Measurements from ENCODE around the gene NETO2. TPM values are rescaled to one million over a fixed set of nuclear protein-coding genes. Genes with fewer than 3 reads are reported as not detected.
"Not testable (repeated sequence)": the region's sequence is repeated elsewhere in the genome, so short reads cannot be mapped to it uniquely, and the experiment has no call there.

Gene NETO2
- total and polyA plus RNA-seq, 8 donors = 9.7 to 49.9 (median 43.0) TPM

DNA sequence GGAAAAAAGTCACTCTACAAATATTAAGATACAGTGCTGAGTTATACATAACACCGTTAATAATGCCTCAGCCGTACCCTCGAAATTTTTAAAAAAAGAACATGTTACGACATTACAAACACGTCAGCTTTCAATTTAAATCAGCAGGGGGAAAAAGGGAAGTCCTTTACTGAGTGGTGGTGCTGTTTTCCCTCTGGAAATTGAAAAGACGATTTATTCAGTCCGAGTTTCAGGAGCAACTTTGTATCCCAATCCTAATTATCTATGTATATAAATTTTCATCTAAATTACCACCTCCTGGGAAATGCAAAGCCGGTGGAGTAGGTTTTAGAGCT lies 1.3 kb downstream of the NETO2 start:
- DNase-seq = peak in 2 of 4 donors; percentile 16 to 28
- peak overlapping the region; percentile 40 to 66 for H3K27ac ChIP-seq
- H3K4me3 ChIP-seq = peak overlapping the region; percentile 48 to 61

GRCh38 chr16:47141773-47142485 lies 1.8 kb downstream of the NETO2 start:
- intact Hi-C loops (cut with DNase I) = loop anchor here in 1 of 2 donors (5.0 kb wide), 2 partner anchors 910 to 1015 kb away; partner anchors contain the start of gene ABCC12
- Histone ChIP-seq H3K9me3 (no peaks in the 10 kb centered on the region), H3K36me3 (no peaks in the 10 kb centered on the region), H3K4me1 (peaks cover 0 to 30% of the 10 kb centered on the region in 2 donors), H3K27ac (peak overlapping the region; percentile 40 to 66), H3K27me3 (peaks cover 0 to 37% of the 10 kb centered on the region in 2 donors), H3K4me3 (peak overlapping the region; percentile 48 to 61)
- ATAC-seq = peak; percentile 92
- DNase-seq = peak; percentile 65 to 89 (median 85)
- peak; percentile 85 to 88 for TF ChIP-seq CTCF (IDR thresholded peaks at IDR 0.05)

More for the DNA sequence above, 1.3 kb downstream of the NETO2 start:
- H3K36me3 ChIP-seq = no peaks in the 10 kb centered on the region
- H3K27me3 ChIP-seq = peaks cover 0 to 37% of the 10 kb centered on the region in 2 donors
- TF ChIP-seq CTCF (IDR thresholded peaks at IDR 0.05) = no peak
- intact Hi-C loops (cut with DNase I) = loop anchor here in 1 of 2 donors (5.0 kb wide), 2 partner anchors 910 to 1015 kb away; partner anchors contain the start of gene ABCC12
- no peaks in the 10 kb centered on the region for H3K9me3 ChIP-seq
- H3K4me1 ChIP-seq = peaks cover 0 to 30% of the 10 kb centered on the region in 2 donors
- peak; percentile 8 for ATAC-seq

- intact Hi-C loops (cut with DNase I) = loop anchor here in 1 of 2 donors (5.0 kb wide), 2 partner anchors 912 to 1017 kb away; partner anchors contain the start of gene ABCC12
- ATAC-seq (no peak), DNase-seq (no peak)
- Histone ChIP-seq H3K27ac (no peak overlapping the region), H3K4me1 (peaks cover 0 to 38% of the 10 kb centered on the region in 2 donors), H3K9me3 (no peaks in the 10 kb centered on the region), H3K4me3 (no peak overlapping the region), H3K27me3 (peaks cover 0 to 29% of the 10 kb centered on the region in 2 donors), H3K36me3 (no peaks in the 10 kb centered on the region)
- no peak for TF ChIP-seq CTCF (IDR thresholded peaks at IDR 0.05)
These were observed 3.1 kb downstream of the NETO2 start for GRCh38 chr16:47140686-47141085.

- Histone ChIP-seq H3K27me3 (peaks cover 0 to 19% of the 10 kb centered on the region in 2 donors), H3K9me3 (no peaks in the 10 kb centered on the region), H3K4me1 (peaks cover 0 to 36% of the 10 kb centered on the region in 2 donors), H3K36me3 (no peaks in the 10 kb centered on the region), H3K4me3 (no peak overlapping the region), H3K27ac (no peak overlapping the region)
- no peak for TF ChIP-seq CTCF (IDR thresholded peaks at IDR 0.05)
- intact Hi-C loops (cut with DNase I) = loop anchor here in 1 of 2 donors (5.0 kb wide), 2 partner anchors 913 to 1018 kb away; partner anchors contain the start of gene ABCC12
- no peak for DNase-seq
- no peak for ATAC-seq
These were observed 4.1 kb downstream of the NETO2 start for GRCh38 chr16:47139561-47140185.

DNA sequence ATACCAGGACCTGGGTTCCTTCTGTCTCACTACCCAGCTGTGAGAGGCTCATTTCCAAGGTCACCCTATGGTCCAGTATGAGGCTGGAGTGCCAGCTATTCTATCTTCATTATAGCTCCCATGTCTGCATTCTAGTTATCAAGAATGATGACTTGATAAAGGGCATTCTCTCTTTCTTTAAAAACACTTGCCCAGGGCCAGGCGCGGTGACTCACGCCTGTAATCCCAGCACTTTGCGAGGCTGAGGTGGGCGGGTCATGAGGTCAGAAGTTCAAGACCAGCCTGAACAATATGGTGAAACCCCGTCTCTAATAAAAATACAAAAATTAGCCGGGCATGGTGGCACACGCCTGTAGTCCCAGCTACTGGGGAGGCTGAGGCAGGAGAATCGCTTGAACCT lies 5.8 kb downstream of the NETO2 start:
- ATAC-seq; H3K27ac ChIP-seq; H3K4me3 ChIP-seq; H3K27me3 ChIP-seq; DNase-seq; H3K9me3 ChIP-seq; H3K36me3 ChIP-seq; intact Hi-C loops (cut with DNase I): not testable (repeated sequence)
- H3K4me1 ChIP-seq = peaks cover 0 to 23% of the 10 kb centered on the region in 2 donors
